ENCODE results near the gene APC.

- TF ChIP-seq CTCF (IDR thresholded peaks at IDR 0.05; ENCODE audit: control extremely low read depth in 1 of 3, insufficient read depth in 1 of 3, low read depth in 1 of 3, low read length in 3 of 3) = no peak
- TF ChIP-seq POLR2AphosphoS5 (IDR thresholded peaks at IDR 0.05; ENCODE audit: low read depth, low read length) = no peak
- no peak for TF ChIP-seq KDM1A (IDR thresholded peaks at IDR 0.05; ENCODE audit: borderline replicate concordance, low read length)
- TF ChIP-seq BACH1 (IDR thresholded peaks at IDR 0.05; ENCODE audit: low read length) = no peak
- no peak for TF ChIP-seq CHD2 (IDR thresholded peaks at IDR 0.05; ENCODE audit: low read length)
- no peak for TF ChIP-seq JUN (IDR thresholded peaks at IDR 0.05; ENCODE audit: low read depth, low read length)
- no peak for TF ChIP-seq GABPA (IDR thresholded peaks at IDR 0.05; ENCODE audit: borderline replicate concordance, insufficient read depth, low read length)
- no peak for TF ChIP-seq JUND (IDR thresholded peaks at IDR 0.05; ENCODE audit: low read length)
- no peak for TF ChIP-seq POLR2A (IDR thresholded peaks at IDR 0.05; ENCODE audit: control extremely low read depth in 1 of 2, low read depth in 2 of 2, low read length in 2 of 2)
- TF ChIP-seq RFX5 (IDR thresholded peaks at IDR 0.05; ENCODE audit: borderline replicate concordance, low read depth, low read length) = no peak
Observed at GRCh38 chr5:112692472-112692871, 45.2 kb upstream of the APC start.
